ENCODE results near the gene ANKIB1. TPM values are rescaled to one million over a fixed set of nuclear protein-coding genes. Genes with fewer than 3 reads are reported as not detected.

Gene ANKIB1
- total and polyA plus RNA-seq, 3 donors from 2014 or later = 66.8 to 97.8 (median 84.4) TPM

DNA sequence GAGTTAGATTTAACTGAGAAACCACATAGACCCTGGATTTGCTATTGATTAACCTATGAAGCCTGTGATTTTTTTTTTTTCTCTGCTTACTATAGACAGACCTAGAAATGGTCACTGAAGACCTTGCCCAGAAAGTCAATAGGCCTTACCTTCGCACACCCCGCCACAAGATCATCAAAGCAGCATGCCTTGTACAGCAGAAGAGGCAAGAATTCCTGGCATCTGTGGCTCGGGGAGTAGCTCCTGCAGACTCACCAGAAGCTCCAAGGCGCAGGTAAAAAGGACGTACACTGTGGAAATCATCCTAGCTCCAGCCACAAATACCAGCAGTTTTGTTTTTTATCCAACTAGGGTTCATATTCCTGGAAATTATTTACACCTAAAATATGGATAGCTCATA, 145.3 kb downstream of the ANKIB1 start:
- no peaks in the 10 kb centered on the region for H3K36me3 ChIP-seq (ENCODE audit: low read depth, missing control alignments)
- no peak for DNase-seq
- no peaks in the 10 kb centered on the region for H3K27me3 ChIP-seq
- H3K27ac ChIP-seq = no peak overlapping the region
- 94 to 95% methylated on average over 5 of the region's 5 CpGs for WGBS, 2 donors
- H3K4me1 ChIP-seq = no peaks in the 10 kb centered on the region
- H3K4me3 ChIP-seq = no peak overlapping the region
- H3K9me3 ChIP-seq = no peaks in the 10 kb centered on the region
- intact Hi-C loops (cut with DNase I; ENCODE audit: low total_unique reads) = no loop called here
- TF ChIP-seq POLR2A (IDR thresholded peaks at IDR 0.05) (no peak), CTCF (IDR thresholded peaks at IDR 0.05) (no peak)

- TF ChIP-seq POLR2A (IDR thresholded peaks at IDR 0.05) (no peak), CTCF (IDR thresholded peaks at IDR 0.05) (no peak)
- no peaks in the 10 kb centered on the region for H3K36me3 ChIP-seq (ENCODE audit: low read depth, missing control alignments)
- H3K9me3 ChIP-seq = no peaks in the 10 kb centered on the region
- no peak overlapping the region for H3K4me3 ChIP-seq
- 87 to 95% methylated on average over 6 of the region's 6 CpGs for WGBS, 2 donors
- peaks cover 6% of the 10 kb centered on the region for H3K4me1 ChIP-seq
- DNase-seq = no peak
- H3K27me3 ChIP-seq = no peaks in the 10 kb centered on the region
- intact Hi-C loops (cut with DNase I; ENCODE audit: low total_unique reads) = no loop called here
- no peak overlapping the region for H3K27ac ChIP-seq
Measured at GRCh38 chr7:92397542-92397941, 151.8 kb downstream of the ANKIB1 start.

DNA sequence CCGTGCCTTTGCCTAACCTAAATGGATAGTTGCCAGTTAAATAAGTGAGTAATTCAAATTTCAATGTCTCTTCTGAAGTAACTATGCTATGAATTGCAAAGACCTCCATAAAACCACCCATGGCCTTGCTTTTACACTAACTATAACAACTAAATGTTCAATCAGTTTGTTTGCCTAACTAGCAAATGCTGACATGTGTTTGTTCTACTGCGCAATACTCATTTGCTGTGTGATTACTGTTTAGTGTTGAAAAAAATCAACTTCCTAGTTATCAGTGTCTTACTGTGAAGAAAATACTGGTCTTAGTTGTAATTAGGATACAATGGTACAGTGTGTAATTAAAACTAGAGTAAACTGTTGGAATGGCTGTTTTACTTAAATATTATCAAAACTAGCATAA, 154.2 kb downstream of the ANKIB1 start:
- 86 to 90% methylated on average over 2 of the region's 2 CpGs for WGBS, 2 donors
- Histone ChIP-seq H3K4me1 (peaks cover 13% of the 10 kb centered on the region), H3K9me3 (no peaks in the 10 kb centered on the region), H3K27ac (no peak overlapping the region), H3K27me3 (no peaks in the 10 kb centered on the region), H3K36me3 (ENCODE audit: low read depth, missing control alignments) (no peaks in the 10 kb centered on the region), H3K4me3 (no peak overlapping the region)
- TF ChIP-seq CTCF (IDR thresholded peaks at IDR 0.05) = no peak
- no peak for TF ChIP-seq POLR2A (IDR thresholded peaks at IDR 0.05)
- no peak for DNase-seq
- intact Hi-C loops (cut with DNase I; ENCODE audit: low total_unique reads) = no loop called here

DNA sequence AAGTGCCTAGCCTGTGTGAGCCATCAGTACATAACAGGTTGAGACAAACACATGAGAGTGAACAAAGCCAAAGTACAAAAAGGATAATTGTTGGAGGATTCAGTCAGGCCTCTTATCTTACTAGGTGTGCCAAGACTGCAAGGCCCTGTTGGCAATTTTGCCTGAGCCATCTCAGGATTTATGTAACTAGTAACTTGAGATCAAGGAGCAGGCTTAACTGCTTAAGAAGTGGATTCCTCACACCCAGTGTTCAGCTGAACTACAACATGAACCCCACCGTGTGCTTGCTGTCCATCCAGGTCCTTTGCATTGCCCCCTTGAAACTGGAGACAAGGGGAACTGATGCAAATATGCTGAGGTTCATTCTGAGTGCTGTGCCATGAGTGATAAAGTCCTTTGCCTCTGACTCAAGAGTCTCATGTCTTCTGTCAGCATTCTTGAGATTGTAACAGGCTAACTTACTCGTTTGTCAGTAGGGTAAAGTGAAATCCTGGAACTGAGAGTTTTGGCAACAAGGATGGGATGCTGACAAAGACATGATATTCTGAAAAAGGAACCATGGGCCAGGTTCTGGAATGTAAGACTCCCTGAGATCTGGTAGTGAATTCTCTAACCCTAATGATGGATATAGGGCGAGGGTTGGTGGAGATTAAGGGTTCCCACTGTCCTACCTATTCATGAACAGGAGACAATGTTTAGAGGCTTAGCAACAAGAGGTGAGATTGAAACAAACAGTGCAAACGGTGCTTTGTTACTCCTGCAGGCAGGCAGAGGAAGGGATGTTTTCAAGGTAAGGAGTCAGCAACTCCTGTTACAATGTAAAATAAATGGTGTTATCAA, 157.4 kb downstream of the ANKIB1 start:
- Histone ChIP-seq H3K9me3 (no peaks in the 10 kb centered on the region), H3K36me3 (ENCODE audit: low read depth, missing control alignments) (no peaks in the 10 kb centered on the region), H3K4me1 (peaks cover 16% of the 10 kb centered on the region), H3K27ac (peak overlapping the region; percentile 2 to 31), H3K4me3 (no peak overlapping the region), H3K27me3 (no peaks in the 10 kb centered on the region)
- no peak for DNase-seq
- WGBS, 2 donors = 35 to 38% methylated on average over 4 of the region's 4 CpGs
- TF ChIP-seq CTCF (IDR thresholded peaks at IDR 0.05) = no peak
- no peak for TF ChIP-seq POLR2A (IDR thresholded peaks at IDR 0.05)
- intact Hi-C loops (cut with DNase I; ENCODE audit: low total_unique reads) = no loop called here

- H3K9me3 ChIP-seq = no peaks in the 10 kb centered on the region
- intact Hi-C loops (cut with DNase I; ENCODE audit: low total_unique reads) = no loop called here
- no peaks in the 10 kb centered on the region for H3K36me3 ChIP-seq (ENCODE audit: low read depth, missing control alignments)
- H3K4me1 ChIP-seq = peaks cover 20% of the 10 kb centered on the region
- H3K27ac ChIP-seq = no peak overlapping the region
- TF ChIP-seq POLR2A (IDR thresholded peaks at IDR 0.05) (no peak), CTCF (IDR thresholded peaks at IDR 0.05) (no peak)
- no peaks in the 10 kb centered on the region for H3K27me3 ChIP-seq
- H3K4me3 ChIP-seq = no peak overlapping the region
- WGBS, 2 donors = 62 to 80% methylated on average over 6 of the region's 6 CpGs
- DNase-seq = peak; percentile 58
Measured at GRCh38 chr7:92403760-92404074, 157.9 kb downstream of the ANKIB1 start.
